ENCODE data around the gene MRPL27.

The MRPL27 gene

GRCh38 chr17:50396261-50397110 is 23.5 kb upstream of the MRPL27 start:
- TF ChIP-seq, protein P1, sequence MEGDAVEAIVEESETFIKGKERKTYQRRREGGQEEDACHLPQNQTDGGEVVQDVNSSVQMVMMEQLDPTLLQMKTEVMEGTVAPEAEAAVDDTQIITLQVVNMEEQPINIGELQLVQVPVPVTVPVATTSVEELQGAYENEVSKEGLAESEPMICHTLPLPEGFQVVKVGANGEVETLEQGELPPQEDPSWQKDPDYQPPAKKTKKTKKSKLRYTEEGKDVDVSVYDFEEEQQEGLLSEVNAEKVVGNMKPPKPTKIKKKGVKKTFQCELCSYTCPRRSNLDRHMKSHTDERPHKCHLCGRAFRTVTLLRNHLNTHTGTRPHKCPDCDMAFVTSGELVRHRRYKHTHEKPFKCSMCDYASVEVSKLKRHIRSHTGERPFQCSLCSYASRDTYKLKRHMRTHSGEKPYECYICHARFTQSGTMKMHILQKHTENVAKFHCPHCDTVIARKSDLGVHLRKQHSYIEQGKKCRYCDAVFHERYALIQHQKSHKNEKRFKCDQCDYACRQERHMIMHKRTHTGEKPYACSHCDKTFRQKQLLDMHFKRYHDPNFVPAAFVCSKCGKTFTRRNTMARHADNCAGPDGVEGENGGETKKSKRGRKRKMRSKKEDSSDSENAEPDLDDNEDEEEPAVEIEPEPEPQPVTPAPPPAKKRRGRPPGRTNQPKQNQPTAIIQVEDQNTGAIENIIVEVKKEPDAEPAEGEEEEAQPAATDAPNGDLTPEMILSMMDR (IDR thresholded peaks at IDR 0.05; ENCODE audit: low read depth, low read length, missing control alignments), result no peak
- no peak for DNase-seq (ENCODE audit: extremely low read depth, low read depth)
- H3K4me3 ChIP-seq (replicated peaks; ENCODE audit: low read depth, low read length), result peak overlapping the region; percentile 100

DNA sequence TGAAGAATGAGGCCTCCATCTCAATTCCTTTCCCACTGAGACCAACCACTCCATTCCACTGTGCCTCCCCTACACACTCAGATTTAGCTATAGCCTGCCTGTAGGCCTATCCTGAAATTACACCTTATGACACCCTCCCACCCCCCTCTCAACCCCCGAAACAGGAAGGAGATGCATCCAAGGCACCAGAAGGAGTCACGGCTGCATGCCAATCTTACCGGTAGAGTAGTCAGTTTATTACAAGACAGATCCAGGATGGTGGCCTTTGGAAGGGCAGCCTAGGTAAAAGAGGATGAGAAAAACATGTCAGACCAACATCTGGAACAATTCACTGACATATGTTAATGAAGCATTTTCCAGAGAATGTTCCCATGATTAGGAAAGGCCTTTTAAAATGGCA is 21.7 kb upstream of the MRPL27 start:
- peak overlapping the region; percentile 100 for H3K4me3 ChIP-seq (replicated peaks; ENCODE audit: low read depth, low read length)
- DNase-seq (ENCODE audit: extremely low read depth, low read depth), result no peak
- TF ChIP-seq, protein P1 (IDR thresholded peaks at IDR 0.05; ENCODE audit: low read depth, low read length, missing control alignments), result no peak

GRCh38 chr17:50393700-50394099 is 20.7 kb upstream of the MRPL27 start:
- H3K4me3 ChIP-seq (replicated peaks; ENCODE audit: low read depth, low read length), result no peak overlapping the region
- TF ChIP-seq, protein P1 (IDR thresholded peaks at IDR 0.05; ENCODE audit: low read depth, low read length, missing control alignments), result no peak
- DNase-seq (ENCODE audit: extremely low read depth, low read depth), result no peak

- DNase-seq (ENCODE audit: extremely low read depth, low read depth), result no peak
- no peak overlapping the region for H3K4me3 ChIP-seq (replicated peaks; ENCODE audit: low read depth, low read length)
- TF ChIP-seq, protein P1 (IDR thresholded peaks at IDR 0.05; ENCODE audit: low read depth, low read length, missing control alignments), result no peak
Measured at GRCh38 chr17:50392621-50393020, 19.6 kb upstream of the MRPL27 start.

DNA sequence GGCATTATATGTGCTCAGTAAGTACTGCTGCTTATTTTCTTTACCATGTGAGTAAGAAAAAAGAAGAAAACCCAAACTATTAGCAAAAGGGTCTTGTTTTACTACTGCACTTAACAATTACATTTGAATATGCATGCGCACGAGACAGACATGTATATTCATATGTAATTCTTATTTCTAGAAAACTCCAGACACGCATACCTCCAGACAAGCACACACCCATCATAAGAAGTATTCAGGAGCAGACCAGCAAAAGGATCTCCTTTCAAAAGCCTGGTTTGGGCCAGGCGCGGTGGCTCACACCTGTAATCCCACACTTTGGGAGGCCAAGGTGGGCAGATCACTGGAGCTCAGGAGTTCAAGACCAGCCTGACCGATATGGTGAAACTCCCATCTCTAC is 16.6 kb upstream of the MRPL27 start:
- TF ChIP-seq, protein P1 (IDR thresholded peaks at IDR 0.05; ENCODE audit: low read depth, low read length, missing control alignments), result no peak
- no peak for DNase-seq (ENCODE audit: extremely low read depth, low read depth)
- no peak overlapping the region for H3K4me3 ChIP-seq (replicated peaks; ENCODE audit: low read depth, low read length)

GRCh38 chr17:50388728-50389127 is 15.7 kb upstream of the MRPL27 start:
- H3K4me3 ChIP-seq (replicated peaks; ENCODE audit: low read depth, low read length), result no peak overlapping the region
- no peak for DNase-seq (ENCODE audit: extremely low read depth, low read depth)
- TF ChIP-seq, protein P1 (IDR thresholded peaks at IDR 0.05; ENCODE audit: low read depth, low read length, missing control alignments), result no peak

All from HFF-Myc (cell line).